T-helper 2 cell treated with Interferon-gamma antibody and Interleukin-4, amounts not matched to agents 5 μg/mL and 100 μg/mL, for 36 hours (primary cell): ENCODE results near the gene GJA10.

Experiments
- DNase-seq: peaks from one replicate; pipeline ENCODE4 v3.0.0; 2021; ENCODE audit warnings: low spot score
- H3K27ac Mint-ChIP-seq: one replicate; pipeline ENCODE4 v1.8.0; 2021; ENCODE audit warnings: mild to moderate bottlenecking, mixed read lengths
- H3K27me3 Mint-ChIP-seq: one replicate; pipeline ENCODE4 v1.8.0; 2021; ENCODE audit warnings: low read depth, mixed read lengths
- H3K36me3 Mint-ChIP-seq: one replicate; pipeline ENCODE4 v1.8.0; 2021; ENCODE audit warnings: low read depth, mixed read lengths
- H3K4me1 Mint-ChIP-seq: one replicate; pipeline ENCODE4 v1.8.0; 2021; ENCODE audit warnings: low read depth, mixed read lengths
- H3K4me3 Mint-ChIP-seq: one replicate; pipeline ENCODE4 v1.8.0; 2022; ENCODE audit warnings: mild to moderate bottlenecking, moderate library complexity, mixed read lengths
- H3K9me3 Mint-ChIP-seq: one replicate; pipeline ENCODE4 v1.8.0; 2021; ENCODE audit warnings: mixed read lengths

GJA10 gene

GRCh38 chr6:89927791-89928550, 33.7 kb downstream of the GJA10 start:
- H3K36me3 Mint-ChIP-seq: peaks cover 22% of the 10 kb centered on the region
- no peaks in the 10 kb centered on the region for H3K9me3 Mint-ChIP-seq
- H3K4me3 Mint-ChIP-seq: no peak overlapping the region
- peaks cover 19% of the 10 kb centered on the region for H3K4me1 Mint-ChIP-seq
- H3K27ac Mint-ChIP-seq: no peak overlapping the region
- H3K27me3 Mint-ChIP-seq: no peaks in the 10 kb centered on the region
- DNase-seq: no peak

- H3K4me3 Mint-ChIP-seq: no peak overlapping the region
- H3K27ac Mint-ChIP-seq: no peak overlapping the region
- peaks cover 26% of the 10 kb centered on the region for H3K36me3 Mint-ChIP-seq
- peaks cover 19% of the 10 kb centered on the region for H3K4me1 Mint-ChIP-seq
- no peaks in the 10 kb centered on the region for H3K9me3 Mint-ChIP-seq
- H3K27me3 Mint-ChIP-seq: no peaks in the 10 kb centered on the region
- DNase-seq: peak; percentile 23
Observed at GRCh38 chr6:89928604-89929003, 34.3 kb downstream of the GJA10 start.

GRCh38 chr6:89930789-89931188, 36.5 kb downstream of the GJA10 start:
- H3K4me3 Mint-ChIP-seq: no peak overlapping the region
- peaks cover 30% of the 10 kb centered on the region for H3K36me3 Mint-ChIP-seq
- H3K27me3 Mint-ChIP-seq: no peaks in the 10 kb centered on the region
- no peaks in the 10 kb centered on the region for H3K9me3 Mint-ChIP-seq
- H3K27ac Mint-ChIP-seq: no peak overlapping the region
- H3K4me1 Mint-ChIP-seq: peaks cover 18% of the 10 kb centered on the region
- no peak for DNase-seq

GRCh38 chr6:89932245-89932802, 38.1 kb downstream of the GJA10 start:
- no peak overlapping the region for H3K27ac Mint-ChIP-seq
- peaks cover 8% of the 10 kb centered on the region for H3K4me1 Mint-ChIP-seq
- H3K4me3 Mint-ChIP-seq: no peak overlapping the region
- no peaks in the 10 kb centered on the region for H3K27me3 Mint-ChIP-seq
- H3K9me3 Mint-ChIP-seq: no peaks in the 10 kb centered on the region
- H3K36me3 Mint-ChIP-seq: peaks cover 39% of the 10 kb centered on the region
- DNase-seq: no peak

- H3K36me3 Mint-ChIP-seq: peaks cover 39% of the 10 kb centered on the region
- H3K27me3 Mint-ChIP-seq: no peaks in the 10 kb centered on the region
- no peak for DNase-seq
- no peaks in the 10 kb centered on the region for H3K9me3 Mint-ChIP-seq
- peaks cover 3% of the 10 kb centered on the region for H3K4me1 Mint-ChIP-seq
- peak overlapping the region; percentile 31 for H3K27ac Mint-ChIP-seq
- H3K4me3 Mint-ChIP-seq: no peak overlapping the region
Observed at GRCh38 chr6:89934685-89935366, 40.6 kb downstream of the GJA10 start.

- H3K36me3 Mint-ChIP-seq: peaks cover 36% of the 10 kb centered on the region
- H3K9me3 Mint-ChIP-seq: no peaks in the 10 kb centered on the region
- no peak overlapping the region for H3K4me3 Mint-ChIP-seq
- H3K27me3 Mint-ChIP-seq: no peaks in the 10 kb centered on the region
- peaks cover 7% of the 10 kb centered on the region for H3K4me1 Mint-ChIP-seq
- DNase-seq: no peak
- H3K27ac Mint-ChIP-seq: peak overlapping the region; percentile 26
Observed at GRCh38 chr6:89936177-89936576, 41.9 kb downstream of the GJA10 start.

GRCh38 chr6:89938014-89938413, 43.7 kb downstream of the GJA10 start:
- no peak overlapping the region for H3K4me3 Mint-ChIP-seq
- H3K4me1 Mint-ChIP-seq: peaks cover 12% of the 10 kb centered on the region
- H3K9me3 Mint-ChIP-seq: no peaks in the 10 kb centered on the region
- no peaks in the 10 kb centered on the region for H3K27me3 Mint-ChIP-seq
- peaks cover 33% of the 10 kb centered on the region for H3K36me3 Mint-ChIP-seq
- DNase-seq: no peak
- H3K27ac Mint-ChIP-seq: no peak overlapping the region

GRCh38 chr6:89939144-89939543, 44.9 kb downstream of the GJA10 start:
- Mint-ChIP-seq H3K27me3 (no peaks in the 10 kb centered on the region), H3K4me3 (no peak overlapping the region), H3K27ac (no peak overlapping the region), H3K4me1 (peaks cover 12% of the 10 kb centered on the region), H3K9me3 (no peaks in the 10 kb centered on the region), H3K36me3 (peaks cover 29% of the 10 kb centered on the region)
- no peak for DNase-seq

GRCh38 chr6:89940225-89941027, 46.2 kb downstream of the GJA10 start:
- peaks cover 6% of the 10 kb centered on the region for H3K9me3 Mint-ChIP-seq
- peaks cover 34% of the 10 kb centered on the region for H3K36me3 Mint-ChIP-seq
- no peaks in the 10 kb centered on the region for H3K27me3 Mint-ChIP-seq
- DNase-seq: peak; percentile 56
- H3K4me1 Mint-ChIP-seq: peaks cover 22% of the 10 kb centered on the region
- H3K27ac Mint-ChIP-seq: no peak overlapping the region
- no peak overlapping the region for H3K4me3 Mint-ChIP-seq

GRCh38 chr6:89941031-89941762, 46.9 kb downstream of the GJA10 start:
- H3K4me3 Mint-ChIP-seq: no peak overlapping the region
- H3K4me1 Mint-ChIP-seq: peaks cover 25% of the 10 kb centered on the region
- H3K9me3 Mint-ChIP-seq: peaks cover 6% of the 10 kb centered on the region
- DNase-seq: no peak
- no peak overlapping the region for H3K27ac Mint-ChIP-seq
- H3K27me3 Mint-ChIP-seq: no peaks in the 10 kb centered on the region
- H3K36me3 Mint-ChIP-seq: peaks cover 40% of the 10 kb centered on the region

GRCh38 chr6:89941763-89942497, 47.7 kb downstream of the GJA10 start:
- DNase-seq: no peak
- Mint-ChIP-seq H3K4me1 (peaks cover 28% of the 10 kb centered on the region), H3K36me3 (peaks cover 39% of the 10 kb centered on the region), H3K27me3 (no peaks in the 10 kb centered on the region), H3K27ac (no peak overlapping the region), H3K4me3 (no peak overlapping the region), H3K9me3 (peaks cover 6% of the 10 kb centered on the region)

GRCh38 chr6:89942601-89943000, 48.3 kb downstream of the GJA10 start:
- H3K27ac Mint-ChIP-seq: no peak overlapping the region
- peaks cover 43% of the 10 kb centered on the region for H3K36me3 Mint-ChIP-seq
- H3K9me3 Mint-ChIP-seq: peaks cover 6% of the 10 kb centered on the region
- H3K4me3 Mint-ChIP-seq: no peak overlapping the region
- peaks cover 28% of the 10 kb centered on the region for H3K4me1 Mint-ChIP-seq
- no peak for DNase-seq
- no peaks in the 10 kb centered on the region for H3K27me3 Mint-ChIP-seq
